ENCODE results near the gene GIMAP8. TPM values are rescaled to one million over a fixed set of nuclear protein-coding genes. Genes with fewer than 3 reads are reported as not detected.
A peak's percentile ranks its signal among the peaks of the same experiment; 100 is the strongest.
"Not testable (repeated sequence)": the region's sequence is repeated elsewhere in the genome, so short reads cannot be mapped to it uniquely, and the experiment has no call there.

GIMAP8 gene
- total RNA-seq, 4 donors from 2014 or later = 7.5 to 34.5 (median 20.0) TPM

- no peaks in the 10 kb centered on the region for H3K36me3 ChIP-seq
- TF ChIP-seq CTCF (IDR thresholded peaks at IDR 0.05) (no peak), POLR2A (IDR thresholded peaks at IDR 0.05) (no peak)
- H3K27ac ChIP-seq = peak overlapping the region in 1 of 3 donors; percentile 65
- no peaks in the 10 kb centered on the region for H3K27me3 ChIP-seq
- no peak for DNase-seq
- peaks cover 0 to 1% of the 10 kb centered on the region in 2 donors for H3K4me1 ChIP-seq
- intact Hi-C loops (cut with DNase I) = no loop called here
- no peaks in the 10 kb centered on the region for H3K9me3 ChIP-seq
- 73 to 77% methylated on average over 8 of the region's 8 CpGs for WGBS, 2 donors
- no peak overlapping the region for H3K4me3 ChIP-seq (replicated peaks in 1 of 3)
These were observed 69.7 kb downstream of the GIMAP8 start for GRCh38 chr7:150520145-150520544.

GRCh38 chr7:150522931-150523330 is 72.5 kb downstream of the GIMAP8 start:
- H3K27ac ChIP-seq; H3K9me3 ChIP-seq; H3K27me3 ChIP-seq; H3K4me1 ChIP-seq; H3K4me3 ChIP-seq (replicated peaks in 1 of 3); DNase-seq; H3K36me3 ChIP-seq; intact Hi-C loops (cut with DNase I): not testable (repeated sequence)
- 62 to 65% methylated on average over 6 of the region's 6 CpGs for WGBS, 2 donors

DNA sequence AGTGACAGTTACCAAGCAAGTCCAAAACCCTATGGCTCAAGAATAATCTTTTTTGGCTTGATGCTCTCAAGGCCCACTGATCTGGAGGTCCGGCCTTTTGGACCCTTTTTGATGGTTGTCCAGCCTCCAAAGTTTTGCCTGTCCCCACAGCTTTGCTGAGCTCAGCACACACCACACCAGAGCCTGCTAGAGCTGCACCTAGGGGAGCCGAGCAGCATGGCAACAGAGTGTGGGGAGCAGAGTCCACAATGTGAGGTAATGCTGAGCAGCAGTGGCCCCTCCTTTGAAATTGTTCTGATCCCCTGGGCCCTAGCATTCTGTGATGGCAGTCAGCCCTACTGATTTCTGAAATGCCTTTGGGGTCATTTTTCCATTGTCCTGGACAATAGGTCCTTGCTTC is 73.6 kb downstream of the GIMAP8 start:
- Histone ChIP-seq H3K27me3 (no peaks in the 10 kb centered on the region), H3K4me1 (no peaks in the 10 kb centered on the region), H3K4me3 (replicated peaks in 1 of 3) (no peak overlapping the region), H3K36me3 (no peaks in the 10 kb centered on the region), H3K9me3 (no peaks in the 10 kb centered on the region), H3K27ac (no peak overlapping the region)
- DNase-seq = no peak
- no peak for TF ChIP-seq POLR2A (IDR thresholded peaks at IDR 0.05)
- TF ChIP-seq CTCF (IDR thresholded peaks at IDR 0.05) = no peak
- WGBS, 2 donors = 43 to 86% methylated on average over 2 of the region's 2 CpGs
- intact Hi-C loops (cut with DNase I) = no loop called here

Other genes starting within 250 kb of the GIMAP8 start
- gene LRRC61, start 127.3 kb upstream of the GIMAP8 start, total RNA-seq = 10 to 100 TPM in 3 of 4 donors, 1 to 10 TPM in 1; 9.9 to 46.1 (median 37.9) TPM
- gene ACTR3C, start 127.1 kb upstream of the GIMAP8 start, total RNA-seq = 10 to 100 TPM; 11.7 to 34.8 (median 23.0) TPM
- 100 to 1,000 TPM in 1 of 4 donors, 10 to 100 TPM in 3; 22.2 to 137 (median 54.8) TPM for gene RARRES2, start 109.0 kb upstream of the GIMAP8 start, total RNA-seq
- gene REPIN1, start 81.8 kb upstream of the GIMAP8 start, total RNA-seq = 100 to 1,000 TPM in 3 of 4 donors, 10 to 100 TPM in 1; 71.9 to 144 (median 123) TPM
- 1 to 10 TPM; 4.3 to 7.5 (median 6.3) TPM for gene ZNF775, start 71.3 kb upstream of the GIMAP8 start, total RNA-seq
- 10 to 100 TPM; 12.4 to 35.2 (median 24.0) TPM for gene GIMAP7, start 64.2 kb downstream of the GIMAP8 start, total RNA-seq
- gene GIMAP4, start 116.8 kb downstream of the GIMAP8 start, total RNA-seq = 10 to 100 TPM; 22.1 to 78.6 (median 41.3) TPM
- gene GIMAP6, start 181.8 kb downstream of the GIMAP8 start, total RNA-seq = 10 to 100 TPM; 17.7 to 73.6 (median 45.0) TPM
- 10 to 100 TPM in 2 of 4 donors, 1 to 10 TPM in 2; 6.7 to 32.4 (median 10.4) TPM for gene GIMAP2, start 235.1 kb downstream of the GIMAP8 start, total RNA-seq